HG03460 (cell line): ENCODE measurements around the gene ATF7.
"Not testable (repeated sequence)": the region's sequence is repeated elsewhere in the genome, so short reads cannot be mapped to it uniquely, and the experiment has no call there.

Experiments used
- ATAC-seq: cut with Tn5 transposase; IDR thresholded peaks from one replicate; pipeline ENCODE4 v1.9.1; 2021; ENCODE audit not compliant: unreplicated experiment

Gene ATF7

GRCh38 chr12:53484686-53485575 is 141.3 kb downstream of the ATF7 start:
- ATAC-seq: no peak

GRCh38 chr12:53483979-53484377 is 142.2 kb downstream of the ATF7 start:
- no peak for ATAC-seq

DNA sequence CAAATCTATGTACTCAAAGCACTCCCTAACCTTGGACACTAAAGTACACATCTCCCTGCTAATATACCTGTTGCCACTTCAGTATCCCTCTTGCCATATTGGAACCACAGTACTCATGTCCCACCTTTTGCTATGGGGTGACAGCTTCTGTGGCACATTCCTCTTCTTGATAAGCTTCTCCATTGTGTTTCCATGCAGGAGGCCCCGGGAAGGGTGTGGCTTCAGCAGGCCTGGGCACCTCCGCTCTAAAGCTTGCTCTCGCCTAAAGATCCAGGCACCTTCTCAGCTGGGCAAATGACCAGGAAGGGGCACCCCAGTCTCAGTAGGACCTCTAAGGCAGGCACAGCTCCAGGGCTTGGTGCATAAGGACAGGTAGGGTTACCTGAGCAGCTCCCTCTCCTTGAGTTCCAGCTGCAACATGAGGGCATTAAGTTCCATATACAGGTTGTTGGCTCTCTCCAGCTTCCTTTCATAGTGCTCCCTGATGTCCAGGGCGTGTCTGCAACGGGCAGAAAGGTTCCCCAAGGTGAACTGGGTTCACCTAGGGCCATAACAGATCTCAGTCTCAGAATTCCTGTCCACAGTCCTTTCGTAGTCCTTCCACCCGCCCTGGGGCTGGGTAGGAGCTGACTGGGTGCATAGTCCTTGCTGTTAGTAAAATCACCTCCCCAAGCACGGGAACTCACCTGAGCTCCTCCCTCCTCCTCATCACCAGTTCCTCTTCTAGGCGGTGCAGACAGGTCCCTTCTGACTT is 142.8 kb downstream of the ATF7 start:
- ATAC-seq: no peak

DNA sequence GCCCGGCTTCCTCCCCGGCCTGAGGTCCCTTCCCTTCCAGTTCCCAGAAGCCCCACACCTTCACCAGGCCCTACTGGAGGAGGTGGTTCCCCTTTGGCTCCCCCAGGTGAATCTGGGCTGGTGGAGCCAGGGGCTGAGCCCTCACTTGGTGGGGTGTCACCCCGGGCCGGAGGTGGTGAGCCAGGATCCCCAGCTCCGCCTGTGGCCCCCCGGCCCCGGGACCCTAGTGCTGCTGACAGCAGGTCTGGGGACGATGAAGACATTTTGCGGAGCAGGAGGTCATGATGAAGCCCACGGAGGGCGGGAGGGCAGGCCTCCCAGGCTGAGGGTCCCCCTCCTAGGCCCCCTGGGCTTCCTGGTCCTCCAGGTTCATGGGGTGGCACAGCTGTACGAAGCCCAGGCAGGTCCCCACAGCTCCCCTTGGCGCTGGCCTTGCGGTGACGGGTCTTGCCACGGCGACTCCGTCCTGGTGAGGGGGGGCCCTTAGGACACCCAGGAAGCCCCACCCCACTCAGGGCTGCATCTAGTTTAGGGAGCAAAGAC is 143.5 kb downstream of the ATF7 start:
- ATAC-seq: no peak

GRCh38 chr12:53481939-53482586 is 144.1 kb downstream of the ATF7 start:
- ATAC-seq: no peak

GRCh38 chr12:53481458-53481857 is 144.7 kb downstream of the ATF7 start:
- ATAC-seq: not testable (repeated sequence)

GRCh38 chr12:53480491-53481442 is 145.4 kb downstream of the ATF7 start:
- ATAC-seq: no peak

DNA sequence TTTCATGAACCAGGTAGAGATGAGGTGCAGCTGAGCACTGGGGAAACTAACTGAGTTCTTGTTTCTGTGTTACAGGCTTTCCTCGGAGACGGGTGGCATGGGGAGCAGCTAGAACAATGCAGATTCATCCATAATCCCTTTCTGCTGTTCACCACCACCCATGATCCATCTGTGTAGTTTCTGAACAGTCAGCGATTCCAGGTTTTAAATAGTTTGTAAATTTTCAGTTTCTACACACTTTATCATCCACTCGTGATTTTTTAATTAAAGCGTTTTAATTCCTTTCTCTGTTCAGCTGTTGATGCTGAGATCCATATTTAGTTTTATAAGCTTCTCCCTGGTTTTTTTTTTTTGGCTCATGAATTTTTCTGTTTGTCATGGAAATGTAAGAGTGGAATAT is 146.9 kb downstream of the ATF7 start:
- ATAC-seq: no peak

DNA sequence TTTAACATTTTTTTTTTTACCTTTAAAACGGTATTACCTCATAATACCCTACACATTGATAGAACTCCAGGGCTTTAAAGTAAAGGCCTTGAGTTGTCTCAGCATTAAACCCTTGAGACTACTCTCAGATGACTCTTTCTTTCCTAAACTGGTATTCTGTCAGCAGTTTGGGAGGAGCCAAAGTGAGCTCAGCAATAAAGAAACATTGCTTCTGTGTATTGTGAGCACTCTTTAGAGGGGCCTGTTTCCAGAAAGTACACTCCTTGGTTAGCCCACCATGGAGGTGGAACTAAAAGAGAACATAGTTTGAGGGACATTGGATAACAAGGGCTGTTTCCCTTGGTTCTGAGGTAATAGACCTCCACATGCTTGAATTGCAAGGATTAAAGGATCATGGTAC is 147.3 kb downstream of the ATF7 start:
- ATAC-seq: no peak

GRCh38 chr12:53476769-53477209 is 149.4 kb downstream of the ATF7 start:
- no peak for ATAC-seq

DNA sequence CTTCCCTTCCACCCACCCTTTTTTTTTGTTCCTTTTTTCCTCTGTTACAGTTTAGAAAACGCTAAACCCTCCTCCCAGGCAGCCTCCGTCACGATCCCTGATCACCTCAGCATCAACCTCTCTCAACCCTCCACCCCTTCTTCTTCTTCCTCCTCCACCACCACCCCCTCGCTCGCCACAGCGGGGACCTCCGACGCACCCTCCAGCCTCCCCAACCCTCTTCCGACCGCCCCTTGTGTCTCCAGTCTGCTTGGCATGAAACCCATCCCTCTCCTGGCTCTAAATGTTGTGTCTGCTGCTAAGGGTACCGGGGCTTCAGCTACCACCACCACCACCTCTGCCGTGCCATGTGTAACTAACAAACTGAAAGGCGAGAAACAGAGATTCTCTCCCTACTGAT is 151.4 kb downstream of the ATF7 start:
- no peak for ATAC-seq

DNA sequence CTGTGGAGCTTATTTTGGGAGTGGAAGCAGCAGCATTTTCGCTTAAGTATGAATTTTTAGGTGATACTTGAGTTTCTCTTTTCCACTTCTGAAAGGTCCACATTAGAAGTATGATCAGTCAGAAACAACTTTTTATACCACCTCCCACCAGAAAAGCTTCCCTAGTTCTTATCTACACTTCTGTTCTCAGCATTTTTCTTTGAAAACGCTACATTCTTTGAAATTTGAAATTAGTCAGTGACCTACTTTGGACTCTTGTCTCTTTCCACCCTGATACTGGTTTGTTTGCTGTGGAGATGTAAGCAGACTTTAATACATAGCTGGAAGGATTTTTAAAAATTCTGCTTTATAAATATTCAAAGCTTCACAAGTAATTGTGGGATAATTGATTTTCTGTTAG is 152.1 kb downstream of the ATF7 start:
- no peak for ATAC-seq

- no peak for ATAC-seq
Observed at GRCh38 chr12:53472056-53472582, 154.1 kb downstream of the ATF7 start.

GRCh38 chr12:53468282-53468681 is 157.9 kb downstream of the ATF7 start:
- no peak for ATAC-seq

GRCh38 chr12:53467880-53468279 is 158.3 kb downstream of the ATF7 start:
- ATAC-seq: no peak

- ATAC-seq: no peak
Observed at GRCh38 chr12:53467082-53467481, 159.1 kb downstream of the ATF7 start.

- no peak for ATAC-seq
Observed at GRCh38 chr12:53466640-53467039, 159.5 kb downstream of the ATF7 start.

DNA sequence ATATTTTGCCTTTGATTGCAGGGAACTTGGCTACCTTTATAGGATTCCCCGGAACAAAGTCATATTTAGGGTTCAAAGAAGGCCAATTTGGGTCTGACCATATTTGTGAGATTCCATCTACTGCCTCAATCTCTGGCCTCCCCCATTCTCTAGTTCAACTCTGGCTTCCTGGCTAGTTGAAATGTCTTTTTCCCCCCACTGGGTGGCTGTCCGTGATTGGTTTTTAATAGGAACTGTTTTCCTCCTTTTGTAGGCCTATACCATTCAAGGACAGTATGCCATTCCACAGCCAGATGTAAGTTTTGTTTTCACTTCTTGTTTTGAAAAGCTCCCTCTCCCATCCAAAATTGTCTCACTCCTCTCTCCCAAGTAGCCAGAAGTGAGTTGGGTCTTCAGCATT is 160.5 kb downstream of the ATF7 start:
- no peak for ATAC-seq

DNA sequence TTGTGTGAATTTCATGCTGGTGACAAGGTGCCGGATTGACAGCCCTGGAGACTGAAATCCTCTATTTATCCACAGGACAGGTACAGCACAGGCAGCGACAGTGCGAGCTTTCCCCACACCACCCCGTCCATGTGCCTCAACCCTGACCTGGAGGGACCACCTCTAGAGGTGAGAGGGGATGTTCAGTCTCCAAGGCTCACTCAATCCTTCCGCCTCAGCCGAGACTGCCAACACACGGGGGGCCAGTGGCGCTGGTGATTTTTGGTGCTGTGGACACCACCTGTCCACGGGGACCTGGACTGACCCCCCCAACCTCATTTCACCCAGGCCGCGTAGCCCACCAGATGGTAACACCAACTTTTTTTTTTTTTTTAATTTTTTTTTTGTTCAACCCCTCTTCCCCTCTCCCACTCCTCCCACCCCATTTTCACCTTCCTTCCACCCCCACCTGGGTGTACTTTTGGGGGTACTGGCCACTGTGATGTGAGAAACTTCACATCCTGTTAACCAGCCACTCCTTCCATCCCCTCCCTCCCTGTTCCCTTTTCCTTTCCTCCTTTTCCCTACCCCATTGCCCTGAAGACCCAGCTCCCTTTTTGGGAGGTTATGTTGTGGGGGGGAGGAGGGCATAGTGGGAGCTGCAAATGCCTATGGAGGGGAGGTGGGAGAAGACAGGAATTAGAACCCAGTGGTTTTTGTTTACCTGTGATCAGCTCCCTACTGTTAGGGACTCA is 161.3 kb downstream of the ATF7 start:
- ATAC-seq: no peak
